HEK293 (cell line): ENCODE measurements around the gene RTN3.
A peak's percentile ranks its signal among the peaks of the same experiment; 100 is the strongest.

Experiments
- CTCF ChIA-PET: fragments of 350-600 bp; formaldehyde crosslinking; extraction: SDS; loops from one replicate; lab custom pipeline; 2021; ENCODE audit warnings: antibody characterized with exemption; lab: Yijun Ruan, JAX
- POLR2A ChIA-PET: fragments of 300-600 bp; formaldehyde crosslinking; extraction: SDS; loops from one replicate; lab custom pipeline; 2020; ENCODE audit warnings: antibody characterized with exemption, inconsistent platforms; lab: Yijun Ruan, JAX
- H3K27ac ChIP-seq: fragments of 200-500 bp; sonication (Bioruptor generic); 2 replicates; pipeline ENCODE4 v1.5.1; 2014; ENCODE audit warnings: low read depth, low read length, control low read depth, inconsistent platforms; ENCODE audit errors: extremely low read depth
- H3K36me3 ChIP-seq, 2 experiments: fragments of 200-500 bp in 1 of 2; sonication (Bioruptor generic) in 1 of 2; 1 replicate in 1 of 2; 2 replicates in 1 of 2; pipeline ENCODE4 v1.5.1; 2014 to 2017; ENCODE audit warnings: inconsistent platforms in 2 of 2, low read length in 2 of 2; ENCODE audit not compliant: control insufficient read depth in 2 of 2, insufficient read depth in 1 of 2
- H3K4me1 ChIP-seq: fragments of 200-500 bp; sonication (Bioruptor generic); 2 replicates; pipeline ENCODE4 v1.5.1; 2014; ENCODE audit warnings: mild to moderate bottlenecking, low read length, inconsistent platforms; ENCODE audit not compliant: control insufficient read depth, insufficient read depth
- H3K4me3 ChIP-seq: 2 replicates; pipeline ENCODE4 v1.5.1; 2011; ENCODE audit warnings: low read depth, mild to moderate bottlenecking, control low read depth, low read length, moderate library complexity
- H3K9me3 ChIP-seq: fragments of 200-500 bp; sonication (Bioruptor generic); 2 replicates; pipeline ENCODE4 v1.5.1; 2014; ENCODE audit warnings: low read depth, low read length, inconsistent platforms; ENCODE audit not compliant: control insufficient read depth, insufficient read depth
- EGR2 ChIP-seq: fragments of 450-650 bp; formaldehyde crosslinking; IDR thresholded peaks from 2 replicates; pipeline ENCODE4 v1.5.1; 2016; ENCODE audit warnings: low read depth, missing biosample characterization, missing genetic modification characterization
- ELK4 ChIP-seq: IDR thresholded peaks from 2 replicates; pipeline ENCODE4 v1.6.1; 2011; ENCODE audit warnings: mild to moderate bottlenecking, low read depth, low read length, borderline replicate concordance
- KLF16 ChIP-seq: fragments of 450-650 bp; formaldehyde crosslinking; IDR thresholded peaks from 2 replicates; pipeline ENCODE4 v1.5.1; 2017; ENCODE audit warnings: missing biosample characterization, missing genetic modification characterization
- KLF8 ChIP-seq: fragments of 450-650 bp; formaldehyde crosslinking; IDR thresholded peaks from 2 replicates; pipeline ENCODE4 v1.5.1; 2016; ENCODE audit warnings: missing biosample characterization, missing genetic modification characterization
- SCRT2 ChIP-seq: fragments of 450-650 bp; formaldehyde crosslinking; IDR thresholded peaks from 2 replicates; pipeline ENCODE4 v1.5.1; 2016; ENCODE audit warnings: missing biosample characterization, missing genetic modification characterization
- ZBTB1 ChIP-seq: fragments of 450-650 bp; formaldehyde crosslinking; IDR thresholded peaks from 2 replicates; pipeline ENCODE4 v1.5.1; 2016; ENCODE audit warnings: missing biosample characterization, missing genetic modification characterization
- ZBTB17 ChIP-seq: fragments of 450-650 bp; formaldehyde crosslinking; IDR thresholded peaks from 2 replicates; pipeline ENCODE4 v1.5.1; 2016; ENCODE audit warnings: missing biosample characterization, missing genetic modification characterization
- ZEB2 ChIP-seq: fragments of 450-650 bp; formaldehyde crosslinking; IDR thresholded peaks from 2 replicates; pipeline ENCODE4 v1.5.1; 2016; ENCODE audit warnings: missing biosample characterization, missing genetic modification characterization
- ZFP41 ChIP-seq: fragments of 450-650 bp; formaldehyde crosslinking; IDR thresholded peaks from 2 replicates; pipeline ENCODE4 v1.5.1; 2016; ENCODE audit warnings: missing biosample characterization, missing genetic modification characterization, borderline replicate concordance
- ZIC2 ChIP-seq: fragments of 450-650 bp; formaldehyde crosslinking; IDR thresholded peaks from 2 replicates; pipeline ENCODE4 v1.5.1; 2016; ENCODE audit warnings: missing biosample characterization, missing genetic modification characterization
- ZNF239 ChIP-seq: fragments of 450-650 bp; formaldehyde crosslinking; IDR thresholded peaks from 2 replicates; pipeline ENCODE4 v1.5.1; 2016; ENCODE audit warnings: missing biosample characterization, missing genetic modification characterization
- ZNF335 ChIP-seq: fragments of 450-650 bp; formaldehyde crosslinking; conservative IDR thresholded peaks from 2 replicates; pipeline ENCODE4 v1.5.1; 2016; ENCODE audit warnings: missing biosample characterization, missing genetic modification characterization
- ZNF341 ChIP-seq: fragments of 450-650 bp; formaldehyde crosslinking; IDR thresholded peaks from 2 replicates; pipeline ENCODE4; 2016; ENCODE audit warnings: low read depth, missing biosample characterization, missing genetic modification characterization
- ZNF394 ChIP-seq: fragments of 450-650 bp; formaldehyde crosslinking; IDR thresholded peaks from 2 replicates; pipeline ENCODE4 v1.5.1; 2016; ENCODE audit warnings: missing biosample characterization, missing genetic modification characterization, mild to moderate bottlenecking, moderate library complexity, borderline replicate concordance
- ZNF76 ChIP-seq: fragments of 450-650 bp; formaldehyde crosslinking; IDR thresholded peaks from 2 replicates; pipeline ENCODE4; 2016; ENCODE audit warnings: low read depth, missing biosample characterization, missing genetic modification characterization, borderline replicate concordance
- ZSCAN5A ChIP-seq: fragments of 450-650 bp; formaldehyde crosslinking; IDR thresholded peaks from 2 replicates; pipeline ENCODE4 v1.5.1; 2016; ENCODE audit warnings: missing biosample characterization, missing genetic modification characterization
- ZXDB ChIP-seq: fragments of 450-650 bp; formaldehyde crosslinking; IDR thresholded peaks from 2 replicates; pipeline ENCODE4 v1.5.1; 2016; ENCODE audit warnings: missing biosample characterization, missing genetic modification characterization
- TF ChIP-seq, protein P1 (sequence below): fragments of 450-650 bp; formaldehyde crosslinking; IDR thresholded peaks from 2 replicates; pipeline ENCODE4 v1.5.1; 2016; ENCODE audit warnings: missing biosample characterization, missing genetic modification characterization
- TF ChIP-seq, protein P2 (sequence below): fragments of 450-650 bp; formaldehyde crosslinking; IDR thresholded peaks from 2 replicates; pipeline ENCODE4 v1.5.1; 2016; ENCODE audit warnings: missing biosample characterization, missing genetic modification characterization
- TF ChIP-seq, protein P3 (sequence below): fragments of 450-650 bp; formaldehyde crosslinking; conservative IDR thresholded peaks from 2 replicates; pipeline ENCODE4 v1.5.1; 2016; ENCODE audit warnings: low read depth, missing biosample characterization, missing genetic modification characterization
- TF ChIP-seq, protein P4 (sequence below): fragments of 450-650 bp; formaldehyde crosslinking; IDR thresholded peaks from 2 replicates; pipeline ENCODE4 v1.5.1; 2016; ENCODE audit warnings: missing biosample characterization, missing genetic modification characterization

Gene RTN3

DNA sequence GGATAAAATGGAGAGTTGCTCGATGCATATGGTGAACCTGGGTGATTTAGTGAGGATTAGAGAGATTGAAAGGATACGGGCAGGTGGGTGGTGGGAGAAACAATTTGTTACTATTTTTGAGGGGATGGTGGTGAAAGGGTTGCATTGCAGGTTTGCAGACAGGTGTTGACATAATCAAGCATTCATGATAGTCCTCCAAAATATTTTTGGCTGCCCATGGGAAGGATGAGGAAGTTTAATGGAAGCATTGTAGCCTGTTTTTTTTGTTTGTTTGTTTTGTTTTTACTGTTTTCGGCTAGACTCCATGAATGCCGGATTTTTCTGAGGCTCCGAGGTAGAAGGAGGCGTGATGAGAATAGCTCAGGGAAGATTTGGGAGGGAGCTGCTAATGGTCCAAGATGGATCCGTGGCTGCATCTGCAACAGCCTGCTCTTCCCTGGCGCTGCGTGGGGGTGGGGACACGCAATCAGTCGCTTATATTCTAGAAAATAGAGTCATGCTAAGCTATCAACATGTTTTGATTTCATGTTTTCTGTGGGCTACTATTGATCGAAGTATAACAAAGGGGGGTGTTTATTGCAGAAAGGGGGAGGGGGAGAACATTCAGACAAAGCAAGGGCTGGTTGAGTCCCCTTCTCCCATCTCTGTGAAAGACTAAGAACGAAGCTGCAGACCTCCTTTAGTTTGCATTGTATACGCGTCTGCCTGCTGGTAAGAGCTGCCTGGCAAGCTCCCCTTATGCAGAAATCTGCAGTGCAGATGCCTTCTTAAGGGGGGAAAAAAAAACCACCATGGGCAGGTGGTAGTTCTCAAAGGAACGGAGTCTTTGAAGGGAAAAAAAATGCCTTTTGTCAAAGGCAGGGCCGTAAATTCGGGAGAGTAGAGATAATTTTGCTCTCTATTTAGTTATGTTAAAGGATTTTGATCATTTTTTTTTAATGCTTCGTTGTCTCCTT, 1.0 kb downstream of the RTN3 start:
- POLR2A ChIA-PET, result interaction anchor here (0.7 to 3.2 kb wide), 18 partner anchors 9 to 841 kb away, joined by 3 to 31 read pairs (median 4); partner anchors contain the start of genes ATL3 and ZFTA
- TF ChIP-seq ZBTB17 (peak; percentile 79), ZIC2 (tag by site-specific recombination) (no peak), ZFP41 (tag by site-specific recombination) (no peak), ZNF394 (no peak), ZBTB1 (no peak), ZNF341 (tag by site-specific recombination) (peak; percentile 92), SCRT2 (tag by site-specific recombination) (peak; percentile 67), KLF16 (tag by site-specific recombination) (no peak; the same call in 1 of the 2 replicates), ZNF76 (no peak), EGR2 (tag by site-specific recombination) (no peak; the same call in 1 of the 2 replicates), ZNF239 (tag by site-specific recombination) (no peak), ELK4 (no peak), ZXDB (tag by site-specific recombination) (no peak), KLF8 (tag by site-specific recombination) (peak; percentile 55; the same call in 1 of the 2 replicates), ZSCAN5A (tag by site-specific recombination) (no peak), ZNF335 (tag by site-specific recombination) (peak; percentile 91), ZEB2 (tag by site-specific recombination) (peak; percentile 60; the same call in 1 of the 2 replicates)
- TF ChIP-seq, protein P1, sequence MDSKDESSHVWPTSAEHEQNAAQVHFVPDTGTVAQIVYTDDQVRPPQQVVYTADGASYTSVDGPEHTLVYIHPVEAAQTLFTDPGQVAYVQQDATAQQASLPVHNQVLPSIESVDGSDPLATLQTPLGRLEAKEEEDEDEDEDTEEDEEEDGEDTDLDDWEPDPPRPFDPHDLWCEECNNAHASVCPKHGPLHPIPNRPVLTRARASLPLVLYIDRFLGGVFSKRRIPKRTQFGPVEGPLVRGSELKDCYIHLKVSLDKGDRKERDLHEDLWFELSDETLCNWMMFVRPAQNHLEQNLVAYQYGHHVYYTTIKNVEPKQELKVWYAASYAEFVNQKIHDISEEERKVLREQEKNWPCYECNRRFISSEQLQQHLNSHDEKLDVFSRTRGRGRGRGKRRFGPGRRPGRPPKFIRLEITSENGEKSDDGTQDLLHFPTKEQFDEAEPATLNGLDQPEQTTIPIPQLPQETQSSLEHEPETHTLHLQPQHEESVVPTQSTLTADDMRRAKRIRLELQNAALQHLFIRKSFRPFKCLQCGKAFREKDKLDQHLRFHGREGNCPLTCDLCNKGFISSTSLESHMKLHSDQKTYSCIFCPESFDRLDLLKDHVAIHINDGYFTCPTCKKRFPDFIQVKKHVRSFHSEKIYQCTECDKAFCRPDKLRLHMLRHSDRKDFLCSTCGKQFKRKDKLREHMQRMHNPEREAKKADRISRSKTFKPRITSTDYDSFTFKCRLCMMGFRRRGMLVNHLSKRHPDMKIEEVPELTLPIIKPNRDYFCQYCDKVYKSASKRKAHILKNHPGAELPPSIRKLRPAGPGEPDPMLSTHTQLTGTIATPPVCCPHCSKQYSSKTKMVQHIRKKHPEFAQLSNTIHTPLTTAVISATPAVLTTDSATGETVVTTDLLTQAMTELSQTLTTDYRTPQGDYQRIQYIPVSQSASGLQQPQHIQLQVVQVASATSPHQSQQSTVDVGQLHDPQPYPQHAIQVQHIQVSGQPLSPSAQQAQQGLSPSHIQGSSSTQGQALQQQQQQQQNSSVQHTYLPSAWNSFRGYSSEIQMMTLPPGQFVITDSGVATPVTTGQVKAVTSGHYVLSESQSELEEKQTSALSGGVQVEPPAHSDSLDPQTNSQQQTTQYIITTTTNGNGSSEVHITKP (tag by site-specific recombination), result 0 out of 2 replicates have a peak, but pooled peaks have one; percentile 48
- TF ChIP-seq, protein P2, sequence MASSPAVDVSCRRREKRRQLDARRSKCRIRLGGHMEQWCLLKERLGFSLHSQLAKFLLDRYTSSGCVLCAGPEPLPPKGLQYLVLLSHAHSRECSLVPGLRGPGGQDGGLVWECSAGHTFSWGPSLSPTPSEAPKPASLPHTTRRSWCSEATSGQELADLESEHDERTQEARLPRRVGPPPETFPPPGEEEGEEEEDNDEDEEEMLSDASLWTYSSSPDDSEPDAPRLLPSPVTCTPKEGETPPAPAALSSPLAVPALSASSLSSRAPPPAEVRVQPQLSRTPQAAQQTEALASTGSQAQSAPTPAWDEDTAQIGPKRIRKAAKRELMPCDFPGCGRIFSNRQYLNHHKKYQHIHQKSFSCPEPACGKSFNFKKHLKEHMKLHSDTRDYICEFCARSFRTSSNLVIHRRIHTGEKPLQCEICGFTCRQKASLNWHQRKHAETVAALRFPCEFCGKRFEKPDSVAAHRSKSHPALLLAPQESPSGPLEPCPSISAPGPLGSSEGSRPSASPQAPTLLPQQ (tag by site-specific recombination), result peak; percentile 54; the same call in 1 of the 2 replicates
- TF ChIP-seq, protein P3, sequence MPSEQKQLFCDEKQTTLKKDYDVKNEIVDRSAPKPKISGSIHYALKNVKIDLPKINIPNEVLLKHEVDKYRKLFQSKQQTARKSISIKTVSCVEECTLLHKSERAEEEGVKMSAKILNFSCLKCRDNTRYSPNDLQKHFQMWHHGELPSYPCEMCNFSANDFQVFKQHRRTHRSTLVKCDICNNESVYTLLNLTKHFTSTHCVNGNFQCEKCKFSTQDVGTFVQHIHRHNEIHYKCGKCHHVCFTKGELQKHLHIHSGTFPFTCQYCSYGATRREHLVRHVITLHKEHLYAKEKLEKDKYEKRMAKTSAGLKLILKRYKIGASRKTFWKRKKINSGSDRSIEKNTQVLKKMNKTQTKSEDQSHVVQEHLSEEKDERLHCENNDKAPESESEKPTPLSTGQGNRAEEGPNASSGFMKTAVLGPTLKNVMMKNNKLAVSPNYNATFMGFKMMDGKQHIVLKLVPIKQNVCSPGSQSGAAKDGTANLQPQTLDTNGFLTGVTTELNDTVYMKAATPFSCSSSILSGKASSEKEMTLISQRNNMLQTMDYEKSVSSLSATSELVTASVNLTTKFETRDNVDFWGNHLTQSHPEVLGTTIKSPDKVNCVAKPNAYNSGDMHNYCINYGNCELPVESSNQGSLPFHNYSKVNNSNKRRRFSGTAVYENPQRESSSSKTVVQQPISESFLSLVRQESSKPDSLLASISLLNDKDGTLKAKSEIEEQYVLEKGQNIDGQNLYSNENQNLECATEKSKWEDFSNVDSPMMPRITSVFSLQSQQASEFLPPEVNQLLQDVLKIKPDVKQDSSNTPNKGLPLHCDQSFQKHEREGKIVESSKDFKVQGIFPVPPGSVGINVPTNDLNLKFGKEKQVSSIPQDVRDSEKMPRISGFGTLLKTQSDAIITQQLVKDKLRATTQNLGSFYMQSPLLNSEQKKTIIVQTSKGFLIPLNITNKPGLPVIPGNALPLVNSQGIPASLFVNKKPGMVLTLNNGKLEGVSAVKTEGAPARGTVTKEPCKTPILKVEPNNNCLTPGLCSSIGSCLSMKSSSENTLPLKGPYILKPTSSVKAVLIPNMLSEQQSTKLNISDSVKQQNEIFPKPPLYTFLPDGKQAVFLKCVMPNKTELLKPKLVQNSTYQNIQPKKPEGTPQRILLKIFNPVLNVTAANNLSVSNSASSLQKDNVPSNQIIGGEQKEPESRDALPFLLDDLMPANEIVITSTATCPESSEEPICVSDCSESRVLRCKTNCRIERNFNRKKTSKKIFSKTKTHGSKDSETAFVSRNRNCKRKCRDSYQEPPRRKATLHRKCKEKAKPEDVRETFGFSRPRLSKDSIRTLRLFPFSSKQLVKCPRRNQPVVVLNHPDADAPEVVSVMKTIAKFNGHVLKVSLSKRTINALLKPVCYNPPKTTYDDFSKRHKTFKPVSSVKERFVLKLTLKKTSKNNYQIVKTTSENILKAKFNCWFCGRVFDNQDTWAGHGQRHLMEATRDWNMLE (tag by site-specific recombination), result no peak
- TF ChIP-seq, protein P4, sequence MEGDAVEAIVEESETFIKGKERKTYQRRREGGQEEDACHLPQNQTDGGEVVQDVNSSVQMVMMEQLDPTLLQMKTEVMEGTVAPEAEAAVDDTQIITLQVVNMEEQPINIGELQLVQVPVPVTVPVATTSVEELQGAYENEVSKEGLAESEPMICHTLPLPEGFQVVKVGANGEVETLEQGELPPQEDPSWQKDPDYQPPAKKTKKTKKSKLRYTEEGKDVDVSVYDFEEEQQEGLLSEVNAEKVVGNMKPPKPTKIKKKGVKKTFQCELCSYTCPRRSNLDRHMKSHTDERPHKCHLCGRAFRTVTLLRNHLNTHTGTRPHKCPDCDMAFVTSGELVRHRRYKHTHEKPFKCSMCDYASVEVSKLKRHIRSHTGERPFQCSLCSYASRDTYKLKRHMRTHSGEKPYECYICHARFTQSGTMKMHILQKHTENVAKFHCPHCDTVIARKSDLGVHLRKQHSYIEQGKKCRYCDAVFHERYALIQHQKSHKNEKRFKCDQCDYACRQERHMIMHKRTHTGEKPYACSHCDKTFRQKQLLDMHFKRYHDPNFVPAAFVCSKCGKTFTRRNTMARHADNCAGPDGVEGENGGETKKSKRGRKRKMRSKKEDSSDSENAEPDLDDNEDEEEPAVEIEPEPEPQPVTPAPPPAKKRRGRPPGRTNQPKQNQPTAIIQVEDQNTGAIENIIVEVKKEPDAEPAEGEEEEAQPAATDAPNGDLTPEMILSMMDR (tag by site-specific recombination), result peak; percentile 41; the same call in 1 of the 2 replicates

More for the DNA sequence above, 1.0 kb downstream of the RTN3 start:
- peak overlapping the region; percentile 84 for H3K4me3 ChIP-seq
- peak overlapping the region; percentile 91 for H3K27ac ChIP-seq
- H3K9me3 ChIP-seq, result no peaks in the 10 kb centered on the region
- H3K36me3 ChIP-seq, result no peaks in the 10 kb centered on the region
- H3K4me1 ChIP-seq, result no peaks in the 10 kb centered on the region
- CTCF ChIA-PET, result interaction anchor here (0.6 to 1.9 kb wide), 7 partner anchors 28 to 1195 kb away, joined by 3 to 7 read pairs (median 3); no protein-coding TSS in a partner anchor
